Activated CD8-positive, alpha-beta memory T cell treated with anti-CD3 and anti-CD28 coated beads, Interleukin-2, amount 50 U/mL, for 1 hour (primary cell): ENCODE results near the gene TAF5L.
"Not testable (repeated sequence)": the region's sequence is repeated elsewhere in the genome, so short reads cannot be mapped to it uniquely, and the experiment has no call there.

Experiments used
- DNase-seq: peaks from one replicate; pipeline ENCODE4 v3.0.0-alpha.2; 2020; ENCODE audit errors: extremely low read depth

Gene TAF5L

DNA sequence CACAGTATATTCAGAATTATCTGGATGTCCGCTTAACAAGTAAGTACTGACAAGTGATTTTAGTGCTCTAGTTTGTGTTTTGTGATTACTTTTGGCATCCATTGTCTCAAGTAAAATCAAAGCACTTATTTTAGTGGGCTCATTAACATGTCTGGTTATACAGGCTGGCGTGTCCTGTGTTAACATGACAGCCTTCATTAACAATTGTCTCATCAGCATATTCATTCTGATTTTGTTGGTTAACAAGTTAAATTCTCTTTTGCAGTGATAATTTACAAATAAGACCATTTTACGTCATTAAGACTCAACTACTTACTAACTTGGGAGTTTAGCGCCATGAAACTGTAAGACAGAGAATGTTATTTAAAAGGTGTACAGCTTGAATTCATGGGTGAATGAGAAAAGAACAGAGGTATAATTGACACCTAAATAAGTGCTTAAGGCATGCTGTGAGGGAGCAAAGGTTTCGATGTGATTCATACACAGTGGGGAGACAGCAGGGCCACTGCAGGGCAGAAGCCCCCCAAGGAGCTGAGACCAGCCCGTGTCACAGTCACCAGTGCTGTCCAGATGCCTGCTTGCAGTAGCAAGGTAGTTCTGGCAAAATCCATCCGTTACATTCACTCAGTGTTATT, 22.4 kb downstream of the TAF5L start:
- no peak for DNase-seq

DNA sequence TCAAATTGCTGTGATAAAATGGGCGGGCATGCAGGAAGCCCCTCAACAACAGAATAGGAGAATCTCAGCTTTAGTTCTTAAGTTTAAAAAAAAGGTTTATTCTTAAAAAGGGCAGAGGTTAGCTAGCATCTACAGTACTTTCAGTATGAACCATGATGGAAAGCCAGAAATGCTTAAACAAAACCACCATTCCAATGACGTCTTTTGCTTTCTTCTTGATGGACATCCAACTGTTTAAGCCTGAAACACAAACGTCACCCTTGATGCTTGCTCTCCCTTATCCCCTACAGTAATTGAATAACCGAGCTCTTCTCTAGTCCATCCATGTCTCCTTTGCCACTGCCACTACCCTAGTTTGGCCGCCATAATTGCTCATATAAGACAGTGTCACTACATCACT, 25.7 kb downstream of the TAF5L start:
- DNase-seq, result no peak

DNA sequence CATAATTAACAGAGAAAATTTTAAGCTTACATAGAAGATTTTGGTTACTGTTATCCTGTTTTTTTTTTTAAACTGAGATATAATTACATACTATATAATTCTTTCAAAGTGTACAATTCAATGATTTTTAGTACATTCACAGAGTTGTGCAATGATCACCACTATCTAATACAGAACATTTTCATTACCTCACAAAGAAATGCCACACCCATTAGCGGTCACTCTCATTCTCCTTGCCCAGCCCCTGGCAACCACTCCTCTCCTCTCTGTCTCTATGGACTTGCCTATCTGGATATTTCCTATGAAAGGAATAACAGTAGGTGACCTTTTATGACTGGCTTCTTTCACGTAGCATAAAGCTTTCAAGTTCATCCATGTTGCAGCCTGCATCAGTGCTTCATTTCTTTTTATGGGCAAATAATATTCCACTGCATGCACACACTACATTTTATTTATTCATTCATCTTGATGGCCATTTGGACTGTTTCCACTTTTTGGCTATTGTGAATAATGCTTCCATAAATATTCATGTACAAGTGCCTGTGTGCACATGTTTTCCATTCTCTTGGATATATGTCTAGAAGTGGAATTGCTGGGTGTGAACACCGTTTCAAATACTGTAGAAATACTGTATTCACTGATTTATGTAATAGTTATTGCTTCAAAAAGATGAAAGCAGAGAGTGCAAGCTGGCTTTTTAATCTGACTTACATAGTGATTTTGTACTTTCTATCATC, 26.5 kb downstream of the TAF5L start:
- DNase-seq, result no peak

DNA sequence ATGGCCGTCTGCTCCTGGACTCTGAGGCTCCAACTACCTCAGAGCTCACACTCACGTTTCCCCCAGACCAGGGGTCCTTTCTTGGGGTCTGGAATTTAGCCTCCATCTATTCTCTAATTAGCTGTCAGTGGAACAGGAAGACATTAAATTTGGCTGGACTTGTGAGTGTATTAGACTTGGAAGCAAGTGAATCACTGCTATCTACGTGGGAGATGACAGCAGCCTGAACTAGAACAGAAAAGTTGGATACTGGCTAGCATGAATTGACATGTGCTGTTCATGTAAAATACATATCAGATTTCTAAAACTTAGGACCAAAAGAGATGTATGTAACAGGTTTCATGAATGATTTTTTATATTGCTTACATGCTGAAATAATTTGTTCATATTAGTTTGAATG, 28.0 kb downstream of the TAF5L start:
- no peak for DNase-seq

DNA sequence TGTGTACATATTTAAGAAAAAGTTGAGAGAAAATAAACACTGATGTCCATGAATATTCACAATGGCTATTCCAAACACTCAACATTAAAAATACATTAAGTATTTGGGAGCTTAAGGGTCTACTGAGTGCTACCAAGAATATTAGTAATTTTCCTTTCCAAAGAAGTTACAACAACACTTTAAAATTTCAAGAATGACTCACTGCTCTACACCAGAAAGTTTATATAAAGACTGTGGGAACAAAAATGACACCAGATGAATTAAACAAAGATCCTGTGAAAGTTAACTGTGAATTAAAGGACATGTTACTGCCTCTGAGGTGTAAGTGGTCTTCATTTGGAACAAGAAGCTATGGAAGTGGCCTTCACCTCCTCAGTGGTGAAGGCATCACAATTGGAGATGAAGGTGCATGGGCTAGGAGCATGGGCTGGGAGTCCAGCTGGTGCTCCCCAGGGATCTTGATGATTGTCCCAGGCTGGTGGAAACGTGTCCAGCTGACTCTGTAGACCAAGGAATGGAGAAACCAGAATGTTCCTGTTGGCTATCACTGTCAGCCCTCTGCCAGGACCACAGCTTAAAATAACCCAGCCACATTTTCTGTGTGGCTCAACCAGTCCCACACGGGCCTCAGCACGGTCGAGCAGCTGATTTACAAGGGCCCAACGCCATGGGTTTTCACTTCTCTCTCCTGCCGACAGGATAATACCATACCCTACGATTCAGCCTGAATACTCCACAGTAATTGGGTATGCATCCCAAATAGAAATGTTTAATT, 28.8 kb downstream of the TAF5L start:
- DNase-seq, result no peak

DNA sequence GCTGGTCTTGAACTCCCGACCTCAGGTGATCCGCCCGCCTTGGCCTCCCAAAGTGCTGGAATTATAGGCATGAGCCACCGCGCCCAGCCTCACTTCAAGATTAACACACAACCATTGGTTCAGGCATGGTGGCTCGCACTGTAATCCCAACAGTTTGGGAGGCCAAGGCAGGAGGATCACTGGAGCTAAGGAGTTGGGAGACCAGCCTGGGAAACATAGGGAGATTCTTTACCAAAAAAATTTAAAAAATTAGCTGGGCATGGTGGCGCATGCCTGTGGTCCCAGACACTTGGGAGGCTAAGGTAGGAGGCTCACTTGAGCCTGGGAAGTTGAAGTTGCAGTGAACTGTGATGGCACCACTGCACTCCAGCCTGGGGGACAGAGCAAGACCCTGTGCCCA, 30.0 kb downstream of the TAF5L start:
- DNase-seq, result not testable (repeated sequence)

DNA sequence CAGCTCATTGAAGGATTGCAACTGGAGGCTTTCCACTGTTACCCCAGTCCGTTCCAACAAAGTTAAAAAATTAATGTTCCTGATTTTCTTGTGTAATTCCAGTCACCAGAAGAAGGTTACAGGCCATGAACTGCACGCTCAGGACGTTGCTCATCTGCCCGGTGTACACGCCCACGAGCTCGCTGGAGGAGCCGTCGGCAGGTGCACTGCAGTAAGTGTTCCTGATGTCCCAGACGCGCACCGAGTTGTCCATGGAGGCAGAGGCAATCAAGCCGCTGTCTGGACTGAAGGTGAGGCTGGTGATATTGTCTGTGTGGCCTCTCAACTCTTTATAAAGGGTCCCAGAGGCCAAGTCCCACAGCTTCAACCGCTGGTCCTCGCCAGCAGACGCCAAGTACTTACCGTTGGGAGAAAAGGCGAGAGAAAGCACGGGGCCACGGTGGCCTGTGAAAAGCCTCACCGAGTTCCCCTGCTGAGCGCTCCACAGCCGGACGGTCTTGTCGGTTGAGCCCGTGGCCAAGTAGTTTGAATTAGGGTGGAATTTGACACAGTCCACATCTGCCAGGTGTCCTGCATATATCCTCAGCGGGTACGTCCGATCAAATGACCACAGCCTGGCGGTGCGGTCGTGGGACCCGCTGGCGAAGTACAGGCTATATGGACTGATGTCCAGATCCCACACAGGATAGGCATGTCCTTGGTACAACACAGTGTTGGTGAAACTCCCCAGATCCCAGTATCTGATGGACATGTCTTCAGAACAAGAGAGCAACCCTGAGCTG, 31.5 kb downstream of the TAF5L start:
- no peak for DNase-seq

DNA sequence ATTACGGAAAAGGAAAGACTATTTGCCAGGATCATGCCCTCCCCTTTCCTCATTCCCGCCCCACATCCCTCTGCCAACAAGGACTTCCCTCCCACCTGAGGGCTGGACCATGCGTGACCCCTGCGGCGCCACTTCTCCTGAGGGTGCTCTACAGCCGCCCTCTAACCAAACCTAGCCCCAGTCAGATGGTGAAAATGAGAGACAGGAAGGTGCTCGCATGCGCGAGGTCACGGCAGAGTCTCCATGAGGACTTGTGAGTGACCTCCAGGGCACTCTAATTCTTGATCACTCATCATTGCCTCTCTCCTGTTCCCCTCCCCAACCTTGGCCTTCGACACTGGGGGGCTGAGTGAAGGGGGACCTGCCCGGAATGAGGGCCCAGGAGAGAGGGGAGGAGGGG, 32.1 kb downstream of the TAF5L start:
- DNase-seq, result no peak

DNA sequence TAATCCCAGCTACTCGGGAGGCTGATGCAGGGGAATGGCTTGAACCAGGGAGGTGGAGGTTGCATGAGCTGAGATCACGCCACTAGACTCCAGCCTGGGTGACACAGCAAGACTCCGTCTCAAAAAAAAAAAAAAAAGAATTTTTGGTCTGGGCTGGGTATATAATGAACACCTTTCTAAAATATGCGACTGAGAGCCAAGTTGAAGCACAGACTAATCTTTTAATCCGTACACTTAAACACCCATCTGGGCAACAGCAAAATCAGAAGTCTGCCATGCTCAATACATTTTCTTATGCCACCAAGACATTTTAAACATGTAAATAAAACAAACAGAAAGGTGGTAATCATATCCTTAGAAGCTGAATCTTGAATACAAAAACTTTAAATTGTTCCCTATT, 35.8 kb downstream of the TAF5L start:
- no peak for DNase-seq

DNA sequence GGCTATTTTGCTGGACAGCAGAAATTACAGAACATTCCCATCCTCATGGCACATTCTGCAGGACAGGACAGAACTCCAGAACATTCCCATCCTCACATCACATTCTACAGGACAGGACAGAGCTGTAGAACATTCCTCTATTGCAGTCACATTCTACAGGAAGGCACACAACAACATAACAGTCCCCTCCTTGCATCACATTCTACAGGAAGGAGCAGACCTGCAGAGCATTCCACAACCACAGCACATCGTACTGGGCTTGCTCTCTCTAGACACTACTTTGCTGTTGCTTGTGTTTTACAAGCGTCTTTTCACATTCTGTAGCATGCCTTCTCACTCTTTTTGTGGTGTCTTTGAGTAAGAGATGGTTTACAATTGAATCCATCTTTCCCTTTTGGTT, 40.6 kb downstream of the TAF5L start:
- DNase-seq, result no peak

DNA sequence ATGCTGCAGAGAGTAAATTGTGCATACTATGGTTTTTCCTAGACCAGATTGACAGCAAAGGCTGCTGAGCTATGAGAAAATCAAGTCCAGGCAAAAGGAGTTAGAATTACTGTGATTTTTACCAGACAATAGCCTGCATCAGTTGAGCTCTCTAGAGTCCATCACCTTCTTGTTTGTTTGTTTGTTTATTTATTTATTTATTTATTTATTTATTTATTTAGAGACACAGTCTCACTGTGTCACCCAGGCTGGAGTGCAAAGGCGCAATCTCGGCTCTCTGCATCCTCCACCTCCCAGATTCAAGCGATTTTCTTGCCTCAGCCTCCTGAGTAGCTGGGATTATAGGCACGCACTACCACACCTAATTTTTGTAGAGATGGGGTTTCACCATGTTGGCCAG, 43.2 kb downstream of the TAF5L start:
- DNase-seq, result no peak

DNA sequence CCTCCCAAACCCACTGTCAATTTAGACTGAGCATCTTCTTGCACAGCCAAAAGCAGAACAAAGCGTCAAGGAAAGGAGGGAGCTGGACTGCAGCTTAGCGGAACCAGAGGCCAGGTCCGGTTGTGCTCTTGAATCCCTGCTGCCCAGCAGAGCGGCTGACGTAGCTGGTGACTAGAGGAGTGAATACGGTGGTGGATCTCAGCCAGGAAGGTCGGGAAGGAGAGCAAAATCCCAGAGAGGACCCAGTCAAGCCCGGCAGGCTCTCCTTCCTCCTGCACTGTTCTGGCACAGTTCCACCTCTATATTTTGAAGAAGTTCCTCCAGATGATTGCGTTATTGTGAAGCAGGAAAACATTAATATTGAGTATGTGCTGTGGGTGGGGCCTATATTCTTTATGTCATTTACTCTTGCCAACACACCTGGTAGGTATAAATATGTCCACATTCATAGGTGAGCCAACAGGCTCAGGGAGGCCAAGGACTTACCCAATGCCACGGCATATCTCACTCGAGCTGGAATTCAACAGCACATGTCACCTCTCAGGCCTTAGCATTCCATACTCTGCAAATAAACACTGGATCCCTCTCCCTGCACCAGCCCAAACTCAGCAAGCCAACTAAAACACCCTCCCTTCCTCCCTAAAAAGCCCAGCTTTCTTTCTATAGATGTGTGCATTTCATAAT, 43.8 kb downstream of the TAF5L start:
- no peak for DNase-seq

DNA sequence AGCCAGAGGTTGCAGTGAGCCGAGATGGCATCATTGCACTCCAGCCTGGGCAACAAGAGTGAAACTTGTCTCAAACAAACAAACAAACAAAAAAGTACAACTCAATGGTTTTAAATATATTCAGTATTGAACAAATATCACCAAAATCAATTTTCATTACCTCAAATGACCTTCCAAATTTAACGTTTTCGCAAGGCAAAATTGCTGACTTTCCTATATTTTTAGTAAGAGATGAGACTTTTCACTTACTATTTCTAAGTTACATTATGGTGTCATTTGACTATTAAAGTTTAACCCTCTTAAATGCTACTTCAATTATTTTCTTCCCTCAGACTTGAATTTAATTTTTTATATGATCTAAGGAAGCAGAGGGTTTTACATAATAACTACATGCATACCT, 44.4 kb downstream of the TAF5L start:
- no peak for DNase-seq

DNA sequence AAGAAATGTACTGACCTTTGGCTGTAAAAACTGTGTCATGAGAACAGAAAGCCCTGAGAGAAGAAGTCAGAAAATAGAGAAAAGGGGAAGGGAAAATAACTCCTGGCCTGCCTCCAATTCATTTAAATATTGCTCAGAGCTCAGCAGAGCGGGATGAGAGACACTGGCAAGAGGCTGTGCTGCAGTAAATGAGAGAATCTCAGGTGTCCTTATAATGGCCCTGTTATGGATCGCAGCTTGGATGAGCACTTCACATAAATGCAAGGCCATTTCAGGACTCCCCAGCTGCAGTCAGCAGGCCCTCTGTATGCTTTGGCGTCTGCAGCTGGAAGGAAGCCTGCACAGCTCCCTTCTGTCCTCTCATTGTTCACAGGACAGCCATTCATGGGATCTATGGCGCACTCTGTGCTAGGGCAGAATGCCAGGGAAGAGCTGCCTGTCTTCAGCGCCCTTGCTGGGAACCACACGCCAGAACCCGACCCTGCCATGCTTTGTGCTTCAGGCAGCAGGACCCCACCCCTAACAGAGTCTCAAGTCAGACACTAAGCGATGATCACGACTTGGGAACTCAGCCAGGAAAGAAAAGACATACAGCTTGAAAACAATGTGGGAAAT, 46.8 kb downstream of the TAF5L start:
- DNase-seq, result no peak

DNA sequence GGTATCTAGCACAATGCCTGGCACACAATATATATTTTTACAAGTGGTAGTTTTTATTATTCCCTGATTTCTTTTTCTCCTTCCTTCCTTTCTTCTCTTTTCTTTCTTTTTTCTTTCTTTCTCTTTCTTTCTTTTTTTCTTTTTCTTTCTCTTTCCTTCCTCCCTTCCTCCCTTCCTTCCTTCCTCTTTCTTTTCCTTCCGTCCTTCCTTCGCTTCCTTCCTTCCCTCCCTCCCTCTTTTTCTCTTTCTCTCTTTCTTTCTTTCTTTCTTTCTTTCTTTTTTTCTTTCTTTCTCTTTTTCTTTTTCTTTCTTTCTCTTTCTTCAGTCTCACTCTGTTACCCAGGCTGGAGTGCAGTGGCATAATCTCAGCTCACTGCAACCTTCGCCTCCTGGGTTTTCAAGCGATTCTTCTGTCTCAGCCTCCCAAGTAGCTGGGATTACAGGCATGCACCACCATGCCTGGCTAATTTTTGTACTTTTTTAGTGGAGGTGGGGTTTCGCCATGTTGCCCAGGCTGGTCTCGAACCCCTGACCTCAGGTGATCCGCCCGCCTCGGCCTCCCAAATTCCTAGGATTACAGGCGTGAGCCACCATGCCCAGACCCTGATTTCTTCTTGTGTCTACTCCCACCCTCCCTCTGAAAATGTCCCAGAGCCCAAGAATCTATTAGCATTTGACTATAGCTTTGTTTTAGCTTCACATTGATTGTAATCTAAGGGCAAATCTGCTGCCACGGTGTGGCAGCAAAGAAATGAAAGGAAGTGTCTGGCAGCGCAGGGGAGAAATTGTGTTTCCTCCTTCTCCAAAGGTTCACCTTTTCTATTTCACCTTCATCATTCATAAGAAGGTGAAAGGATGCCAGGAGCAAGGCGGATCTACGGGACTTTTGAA, 47.5 kb downstream of the TAF5L start:
- no peak for DNase-seq

DNA sequence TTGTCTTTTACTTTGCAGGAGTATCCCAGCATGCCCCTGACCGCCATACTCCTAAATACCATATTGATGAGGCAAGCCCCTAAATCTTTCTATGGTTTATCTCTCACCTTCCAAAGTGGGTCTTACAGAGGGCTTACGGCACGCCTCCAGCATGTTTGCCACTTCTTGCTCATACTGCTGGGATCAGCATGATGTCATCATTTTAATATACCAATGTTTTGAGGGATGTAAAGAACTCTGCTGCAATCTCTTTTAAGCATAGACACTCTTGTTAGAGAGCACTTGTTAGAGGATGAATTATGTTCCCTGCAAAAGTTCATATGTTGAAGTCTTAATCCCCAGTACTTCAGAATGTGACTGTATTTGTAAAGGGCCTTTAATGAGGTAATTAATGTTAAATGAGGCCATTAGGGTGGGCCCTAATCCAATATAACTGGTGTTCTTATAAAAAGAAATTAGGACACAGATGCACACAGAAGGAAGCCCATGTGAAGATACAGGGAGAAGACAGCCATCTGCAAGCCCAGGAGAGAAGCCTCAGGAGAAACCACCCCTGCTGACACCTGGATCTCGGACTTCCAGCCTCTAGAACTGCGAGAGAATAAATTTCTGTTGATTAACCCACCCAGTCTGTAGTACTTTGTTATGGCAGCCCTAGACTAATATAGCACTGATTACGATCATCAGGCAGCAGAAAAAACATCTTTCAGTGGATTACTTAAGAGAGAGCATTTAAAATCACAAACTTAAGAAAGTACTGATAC, 51.1 kb downstream of the TAF5L start:
- no peak for DNase-seq

DNA sequence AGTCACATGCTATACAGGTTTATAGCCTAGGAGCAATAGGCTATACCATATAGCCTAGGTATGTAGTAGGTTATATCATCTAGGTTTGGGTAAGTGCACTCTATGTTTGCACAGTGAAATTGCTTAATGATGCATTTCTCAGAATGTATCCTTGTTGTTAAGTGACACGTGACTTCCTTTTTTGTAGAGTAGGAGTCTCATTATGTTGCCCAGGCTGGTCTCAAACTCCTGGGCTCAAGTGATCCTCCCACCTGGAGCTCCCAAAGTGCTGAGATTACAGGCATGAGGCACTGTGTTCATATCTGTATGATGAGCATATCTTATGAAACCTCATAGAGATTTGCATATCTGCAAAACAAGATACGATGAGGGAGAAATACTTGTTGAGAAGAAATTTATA, 53.6 kb downstream of the TAF5L start:
- DNase-seq, result no peak

DNA sequence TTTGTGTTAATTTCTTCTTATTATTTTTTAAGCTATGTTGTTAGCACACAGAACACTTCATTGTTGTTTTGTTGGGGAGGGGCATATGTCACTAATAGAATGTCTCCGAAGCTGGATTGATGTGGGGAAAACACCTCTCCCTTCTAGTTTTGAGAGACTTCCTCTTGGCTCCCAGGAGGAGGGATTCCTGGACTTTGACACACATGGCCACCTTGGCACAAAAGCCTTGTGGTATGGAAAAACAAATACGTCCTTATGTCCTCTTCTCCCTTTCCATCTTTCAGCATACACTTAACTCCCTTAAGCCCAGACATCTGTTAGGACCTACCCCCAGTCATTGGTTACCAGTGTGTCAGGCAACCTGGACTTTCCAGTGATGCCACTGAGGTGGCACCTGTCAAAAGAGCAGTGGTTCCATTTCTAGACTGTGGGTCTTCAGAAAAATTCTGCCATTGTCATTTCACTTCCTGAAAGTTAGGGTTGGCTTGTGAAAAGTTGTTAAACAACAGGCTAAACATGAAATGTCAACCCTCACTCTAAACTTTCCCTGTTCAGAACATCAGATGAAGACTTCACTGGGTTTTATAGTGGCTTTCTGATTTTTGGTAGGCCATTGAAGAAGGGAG, 54.9 kb downstream of the TAF5L start:
- DNase-seq, result no peak

DNA sequence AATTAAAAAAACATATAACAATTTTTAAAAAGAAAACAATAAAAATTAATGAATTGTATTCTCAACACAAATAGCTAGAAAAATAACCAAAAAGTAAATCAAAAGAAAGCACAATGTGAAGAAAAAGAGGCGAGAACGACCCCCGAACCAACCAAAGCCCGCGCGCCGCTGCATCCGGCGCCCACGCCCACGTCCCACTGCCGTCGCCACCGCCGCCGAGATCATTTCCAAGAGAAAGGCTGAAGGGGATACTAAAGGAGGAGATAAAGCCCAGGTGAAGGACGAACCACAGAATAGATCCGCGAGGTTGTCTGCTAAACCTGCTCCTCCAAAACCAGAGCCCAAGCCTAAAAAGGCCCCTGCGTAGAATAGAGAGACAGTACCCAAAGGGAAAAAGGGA, 55.6 kb downstream of the TAF5L start:
- no peak for DNase-seq
